ENCODE data around the gene ATP1A3.
"Not testable (repeated sequence)": the region's sequence is repeated elsewhere in the genome, so short reads cannot be mapped to it uniquely, and the experiment has no call there.

The ATP1A3 gene

GRCh38 chr19:41993612-41994483 lies at the start of gene ATP1A3:
ATP1A3 (minus strand) TSS chr19:41994230; CDS start chr19:41994076, 154 bp downstream.
- peak; percentile 71 for DNase-seq

GRCh38 chr19:42042455-42043170 lies 48.6 kb upstream of the ATP1A3 start:
- no peak for DNase-seq

DNA sequence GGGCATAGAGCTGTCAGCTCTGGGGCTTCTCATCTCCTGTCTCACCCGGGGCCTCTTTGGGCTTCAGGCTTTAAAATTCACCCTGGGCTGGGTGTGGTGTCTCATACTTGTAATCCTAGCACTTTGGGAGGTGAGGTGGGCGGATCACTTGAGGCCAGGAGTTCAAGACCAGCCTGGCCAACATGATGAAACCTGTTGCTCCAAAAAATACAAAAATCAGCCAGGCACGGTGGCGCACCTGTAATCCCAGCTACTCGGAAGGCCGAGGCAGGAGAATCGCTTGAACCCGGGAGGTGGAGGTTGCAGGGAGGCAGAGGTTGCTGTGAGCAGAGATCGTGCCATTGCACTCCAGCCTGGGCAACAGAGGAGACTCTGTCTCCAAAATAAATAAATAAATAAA lies 46.5 kb upstream of the ATP1A3 start:
- not testable (repeated sequence) for DNase-seq

DNA sequence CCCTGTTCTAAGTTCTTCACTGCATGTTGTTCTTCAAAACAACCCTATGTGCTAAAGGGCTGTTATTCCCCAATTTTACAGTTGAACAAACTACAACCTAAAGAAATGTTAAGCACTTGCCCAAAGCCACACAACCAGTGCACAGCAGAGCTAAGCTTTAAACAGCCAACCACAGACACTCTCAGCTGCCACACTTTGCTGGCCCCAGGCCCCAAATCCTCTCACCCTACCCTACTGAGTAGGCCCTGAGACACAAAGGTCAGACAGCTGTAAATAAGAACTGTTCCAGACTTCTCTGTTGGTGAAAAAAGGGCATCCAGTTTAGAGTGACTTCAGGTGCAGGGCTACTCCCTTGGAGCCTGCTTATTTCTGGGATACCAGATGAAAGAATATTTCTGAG lies 46.0 kb upstream of the ATP1A3 start:
- no peak for DNase-seq

- DNase-seq, result no peak
Measured at GRCh38 chr19:42038666-42039065, 44.6 kb upstream of the ATP1A3 start.

- DNase-seq, result no peak
Measured at GRCh38 chr19:42037649-42038048, 43.6 kb upstream of the ATP1A3 start.

DNA sequence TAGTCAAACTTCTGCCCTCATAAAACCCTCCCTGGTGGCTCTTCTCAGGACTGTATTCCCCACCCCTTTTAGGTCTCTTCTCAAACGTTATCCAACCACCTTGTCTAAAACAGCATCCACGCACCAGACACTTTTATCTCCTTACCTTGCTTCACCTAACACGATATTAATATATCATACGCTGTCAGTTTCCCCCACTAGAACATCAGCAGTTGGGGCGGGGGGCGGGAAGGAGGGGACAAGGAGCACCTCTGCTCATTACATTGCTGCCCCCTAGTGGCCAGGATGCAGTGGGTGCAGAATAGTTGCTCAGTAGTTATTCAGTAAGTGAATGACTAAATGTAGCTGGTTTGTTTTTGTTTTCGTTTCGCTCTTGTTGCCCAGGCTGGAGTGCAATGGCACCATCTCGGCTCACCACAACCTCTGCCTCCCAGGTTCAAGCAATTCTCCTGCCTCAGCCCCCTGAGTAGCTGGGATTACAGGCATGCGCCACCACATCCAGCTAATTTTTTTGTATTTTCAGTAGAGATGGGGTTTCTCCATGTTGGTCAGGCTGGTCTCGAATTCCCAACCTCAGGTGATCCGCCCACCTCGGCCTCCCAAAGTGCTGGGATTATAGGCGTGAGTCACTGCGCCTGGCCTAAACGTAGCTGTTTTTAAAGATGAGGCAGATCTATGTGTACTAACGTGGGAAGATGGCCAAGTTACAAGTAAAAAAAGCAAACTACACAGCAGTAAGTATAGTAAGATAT lies 40.8 kb upstream of the ATP1A3 start:
- DNase-seq, result peak; percentile 56

DNA sequence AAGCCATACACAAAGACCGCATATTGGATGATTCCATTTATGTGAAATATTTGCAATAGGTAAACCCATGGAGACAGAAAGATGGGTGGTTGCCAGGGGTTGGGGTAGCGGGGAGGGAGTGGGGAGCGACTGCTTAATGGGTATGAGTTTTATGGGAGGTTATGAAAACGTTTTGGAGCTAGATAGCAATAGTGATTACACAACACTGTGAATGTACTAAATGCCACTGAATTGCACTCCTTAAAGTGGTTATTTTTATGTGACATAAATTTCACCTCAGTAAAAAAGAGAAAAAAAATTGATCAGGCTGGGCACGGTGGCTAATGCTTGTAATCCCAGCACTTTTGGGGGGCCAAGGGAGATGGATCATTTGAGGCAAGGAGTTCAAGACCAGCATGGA lies 39.4 kb upstream of the ATP1A3 start:
- no peak for DNase-seq

DNA sequence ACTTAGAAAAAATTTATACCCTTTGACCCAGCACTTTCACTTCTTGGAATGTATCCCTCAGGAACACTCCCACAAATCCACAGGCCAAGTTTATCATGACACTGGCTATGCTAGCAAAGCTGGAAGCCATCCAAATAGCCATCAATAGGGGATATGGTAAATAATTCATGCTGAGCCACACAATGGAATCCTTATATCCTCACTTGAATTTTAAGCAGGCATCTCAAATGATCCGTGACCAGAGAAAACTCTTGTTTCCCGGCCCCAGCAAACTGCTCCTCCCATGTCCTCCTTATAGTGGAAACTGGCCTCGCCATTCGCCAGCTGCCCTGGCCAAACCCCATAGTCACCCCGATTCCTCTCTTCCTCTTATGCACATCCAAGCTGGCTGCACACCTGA lies 38.4 kb upstream of the ATP1A3 start:
- DNase-seq, result no peak

DNA sequence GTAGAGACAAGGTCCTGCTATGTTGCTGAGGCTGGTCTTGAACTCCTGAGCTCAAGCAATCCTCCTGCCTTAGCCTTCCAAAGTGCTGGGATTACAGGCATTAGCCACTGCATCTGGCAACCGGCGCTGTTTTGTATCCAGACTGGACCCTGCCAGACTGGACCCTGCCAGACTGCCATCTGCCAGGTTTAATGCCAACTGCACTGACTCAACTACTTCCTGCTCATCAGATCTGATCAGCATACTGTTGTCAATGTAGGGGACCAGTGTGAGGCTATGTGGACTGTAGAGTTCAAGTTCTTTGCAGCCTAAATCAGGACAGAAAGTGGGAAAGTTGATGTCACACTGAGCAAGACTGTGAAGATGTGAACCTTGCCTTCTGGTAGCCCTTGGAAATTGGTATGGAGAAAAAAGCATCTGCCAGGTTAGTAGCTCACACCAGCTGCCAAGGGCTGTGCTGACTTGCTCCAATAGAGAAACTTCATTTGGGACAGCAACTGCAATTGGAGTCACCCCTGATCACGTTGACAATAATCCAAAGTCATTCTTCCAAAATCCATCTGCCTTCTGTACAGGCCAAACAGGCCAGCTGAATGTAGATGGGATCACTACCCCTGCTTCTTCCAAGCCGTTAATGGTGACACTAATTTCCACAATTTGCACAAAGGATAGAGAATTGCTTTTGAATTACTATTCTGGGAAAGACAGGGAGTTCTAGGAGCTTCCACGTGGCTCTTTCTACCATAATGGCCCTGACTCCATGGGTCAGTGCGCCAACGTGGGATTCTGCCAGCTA lies 36.8 kb upstream of the ATP1A3 start:
- DNase-seq, result no peak

DNA sequence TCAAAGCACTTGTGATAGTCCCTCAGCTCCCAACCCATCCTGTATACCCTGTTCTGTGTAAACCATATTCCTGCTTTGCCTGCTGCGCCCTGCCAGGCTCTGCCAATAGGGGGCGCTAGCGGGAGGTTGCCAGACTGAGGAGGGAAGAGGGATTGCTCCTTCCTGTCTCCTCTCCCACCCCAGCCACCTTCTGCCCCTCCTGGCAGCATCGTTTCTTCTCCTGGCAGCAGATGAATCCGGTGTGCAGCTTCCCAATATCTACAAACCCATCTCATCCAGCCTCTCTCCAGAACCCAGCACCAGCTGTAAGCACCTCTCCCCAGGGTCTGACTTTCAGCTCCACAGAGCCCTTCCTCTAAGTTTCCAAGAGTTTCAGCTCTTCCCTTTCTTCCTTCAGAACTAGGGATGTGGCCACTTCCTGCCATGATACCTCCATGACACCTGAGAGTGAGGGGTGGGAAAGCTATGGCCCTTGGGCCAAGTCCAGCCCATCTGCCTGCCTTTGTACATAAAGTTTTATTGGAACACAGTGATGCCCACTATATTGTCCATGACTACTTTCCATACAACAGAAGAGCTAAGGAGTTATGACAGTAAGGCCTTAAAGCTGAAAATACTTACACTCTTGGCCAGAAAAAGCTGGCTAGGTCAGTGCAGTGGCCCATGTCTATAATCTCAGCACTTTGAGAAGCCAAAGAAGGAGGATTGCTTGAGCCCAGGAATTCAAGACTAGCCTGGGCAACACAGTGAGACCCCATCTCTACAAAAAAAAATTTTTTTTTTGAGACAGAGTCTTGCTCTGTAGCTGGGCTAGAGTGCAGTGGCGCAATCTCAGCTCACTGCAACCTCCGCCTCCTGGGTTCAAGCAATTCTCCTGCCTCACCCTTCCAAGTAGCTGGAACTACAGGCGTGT lies 34.5 kb upstream of the ATP1A3 start:
- peak; percentile 44 for DNase-seq

GRCh38 chr19:42024622-42025111 lies 30.6 kb upstream of the ATP1A3 start:
- DNase-seq, result no peak

- DNase-seq, result no peak
Measured at GRCh38 chr19:42023943-42024260, 29.9 kb upstream of the ATP1A3 start.

GRCh38 chr19:42023121-42023942 lies 29.3 kb upstream of the ATP1A3 start:
- no peak for DNase-seq

GRCh38 chr19:42022616-42023015 lies 28.6 kb upstream of the ATP1A3 start:
- no peak for DNase-seq

- DNase-seq, result no peak
Measured at GRCh38 chr19:42021185-42021584, 27.2 kb upstream of the ATP1A3 start.

DNA sequence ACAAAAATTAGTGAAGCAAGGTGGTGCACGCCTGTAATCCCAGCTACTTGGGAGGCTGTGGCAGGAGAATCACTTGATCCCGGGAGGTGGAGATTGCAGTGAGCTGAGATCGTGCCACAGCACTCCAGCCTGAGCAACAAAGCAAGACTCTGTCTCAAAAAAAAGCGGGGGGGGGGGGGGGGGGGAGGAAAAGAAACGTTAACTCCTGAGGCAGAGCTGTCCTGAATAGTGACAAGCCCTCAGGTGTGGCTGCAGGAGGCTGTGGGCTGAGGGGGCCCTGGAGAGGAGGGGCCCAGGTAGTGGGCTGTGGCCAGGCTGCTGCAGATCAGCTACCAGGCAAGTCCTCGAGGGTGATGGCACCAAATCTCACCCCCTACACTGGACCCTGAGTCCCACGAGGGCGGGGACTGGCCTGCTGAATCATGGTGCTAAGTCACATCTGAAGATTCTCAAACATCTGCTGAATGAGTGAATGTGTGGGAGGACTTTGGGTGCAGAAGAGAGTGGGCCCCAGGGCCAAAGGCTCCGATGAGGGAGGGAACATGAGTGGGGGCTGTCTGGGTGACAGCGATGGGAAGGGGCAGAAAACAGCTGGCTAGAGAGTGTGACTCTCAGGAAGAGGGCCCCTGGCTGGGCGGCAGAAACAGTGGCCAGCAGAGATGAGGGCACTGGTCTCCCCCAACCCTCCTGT lies 24.6 kb upstream of the ATP1A3 start:
- DNase-seq, result no peak

DNA sequence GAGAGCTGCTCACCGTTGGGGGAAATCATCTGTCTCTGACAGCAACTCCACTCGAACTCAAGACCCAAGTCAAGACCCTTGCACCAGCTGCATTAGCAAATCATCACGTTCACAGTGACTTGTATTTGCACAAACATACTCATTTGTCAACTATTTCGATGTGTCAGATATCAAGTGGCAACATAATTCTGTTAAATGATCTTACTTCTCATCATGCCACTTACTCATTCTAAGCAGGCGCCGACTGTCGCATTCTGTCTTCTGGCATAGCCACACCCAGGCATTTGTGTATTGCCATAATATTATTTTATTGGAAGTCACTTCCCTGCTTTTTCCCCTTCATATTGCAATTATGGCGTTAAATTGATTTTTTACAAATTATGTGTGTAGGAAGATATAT lies 23.0 kb upstream of the ATP1A3 start:
- no peak for DNase-seq

DNA sequence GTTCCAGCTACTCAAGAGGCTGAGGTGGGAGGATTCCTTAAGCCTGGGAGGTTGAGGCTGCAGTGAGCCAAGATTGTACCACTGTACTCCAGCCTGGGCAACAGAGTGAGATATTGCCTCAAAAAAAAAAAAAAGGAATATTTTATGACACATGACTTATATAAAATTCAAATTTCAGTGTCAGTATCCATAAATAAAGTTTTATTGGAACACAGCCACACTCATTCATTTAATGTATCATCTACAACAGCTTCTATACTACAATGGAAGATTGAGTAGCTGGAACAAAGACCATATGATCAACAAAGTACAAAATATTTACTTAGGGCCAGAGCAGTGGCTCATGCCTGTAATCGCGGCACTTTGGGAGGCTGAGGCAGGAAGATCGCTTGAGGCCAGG lies 18.7 kb upstream of the ATP1A3 start:
- DNase-seq, result not testable (repeated sequence)
